Naive thymus-derived CD4-positive, alpha-beta T cell (primary cell): ENCODE results near the gene PRDX4. TPM values are rescaled to one million over a fixed set of nuclear protein-coding genes. Genes with fewer than 3 reads are reported as not detected.
A peak's percentile ranks its signal among the peaks of the same experiment; 100 is the strongest.
"Not testable (repeated sequence)": the region's sequence is repeated elsewhere in the genome, so short reads cannot be mapped to it uniquely, and the experiment has no call there.

ENCODE experiments used
- ATAC-seq: fragments of 150-1000 bp; cut with Tn5 transposase; 2 replicates; pipeline ENCODE4 v1.10.0; 2021; ENCODE audit warnings: mild to moderate bottlenecking, moderate library complexity
- CTCF ChIA-PET: fragments of 350-600 bp; sonication (Branson Sonifier 250); formaldehyde crosslinking; loops from one replicate; lab custom pipeline; 2021; ENCODE audit warnings: antibody characterized with exemption; lab: Charles Lee
- POLR2A ChIA-PET: fragments of 350-600 bp; sonication (Branson Sonifier 250); formaldehyde crosslinking; loops from one replicate; lab custom pipeline; 2021; ENCODE audit warnings: antibody characterized with exemption, inconsistent platforms; lab: Charles Lee
- DNase-seq, 9 donors: peaks; one replicate each; pipeline versions ENCODE4 v3.0.0 to v3.0.0-alpha.2; 2020 to 2022; ENCODE audit warnings: mixed read lengths in 1 of 9
- H3K27ac ChIP-seq: one replicate; pipeline ENCODE4 v1.7.0; 2013; ENCODE audit warnings: mild to moderate bottlenecking, low read depth, low read length, moderate library complexity
- H3K27me3 ChIP-seq, 2 donors: one replicate each; pipeline ENCODE4 v1.7.0; 2013; ENCODE audit warnings: low read length in 2 of 2, mild to moderate bottlenecking in 2 of 2, moderate library complexity in 2 of 2; ENCODE audit not compliant: control insufficient read depth in 2 of 2, insufficient read depth in 2 of 2
- H3K36me3 ChIP-seq, 3 experiments: 1 replicate in 2 of 3; 2 replicates in 1 of 3; pipeline ENCODE4 v1.7.0; 2013; ENCODE audit warnings: low read length in 3 of 3, mild to moderate bottlenecking in 3 of 3, moderate library complexity in 1 of 3; ENCODE audit not compliant: insufficient read depth in 3 of 3, control insufficient read depth in 2 of 3
- H3K4me1 ChIP-seq, 2 donors: one replicate each; pipeline ENCODE4 v1.7.0; 2013; ENCODE audit warnings: low read length in 2 of 2, mild to moderate bottlenecking in 2 of 2, moderate library complexity in 1 of 2; ENCODE audit not compliant: control insufficient read depth in 2 of 2, insufficient read depth in 2 of 2
- H3K4me3 ChIP-seq: 2 replicates; pipeline ENCODE4 v1.7.0; 2013; ENCODE audit warnings: mild to moderate bottlenecking, low read length
- H3K9me3 ChIP-seq, 3 experiments: 1 replicate in 2 of 3; 2 replicates in 1 of 3; pipeline ENCODE4 v1.7.0; 2013; ENCODE audit warnings: low read length in 3 of 3; ENCODE audit not compliant: control insufficient read depth in 2 of 3
- H3K27ac Mint-ChIP-seq, 9 donors: one replicate each; pipeline ENCODE4 v1.8.0; 2020 to 2022; ENCODE audit warnings: mixed read lengths in 9 of 9, mild to moderate bottlenecking in 8 of 9, moderate library complexity in 5 of 9, inconsistent platforms in 2 of 9
- H3K27me3 Mint-ChIP-seq, 5 donors: one replicate each; pipeline ENCODE4 v1.8.0; 2021 to 2022; ENCODE audit warnings: mixed read lengths in 5 of 5, mild to moderate bottlenecking in 1 of 5
- H3K36me3 Mint-ChIP-seq, 5 donors: one replicate each; pipeline ENCODE4 v1.8.0; 2020 to 2022; ENCODE audit warnings: mixed read lengths in 5 of 5, mild to moderate bottlenecking in 3 of 5, inconsistent platforms in 1 of 5
- H3K4me1 Mint-ChIP-seq, 7 donors: one replicate each; pipeline ENCODE4 v1.8.0; 2020 to 2022; ENCODE audit warnings: mixed read lengths in 7 of 7, mild to moderate bottlenecking in 3 of 7, inconsistent platforms in 1 of 7
- H3K4me3 Mint-ChIP-seq, 10 donors: one replicate each; pipeline ENCODE4 v1.8.0; 2020 to 2022; ENCODE audit warnings: mild to moderate bottlenecking in 10 of 10, mixed read lengths in 10 of 10, moderate library complexity in 6 of 10, inconsistent platforms in 2 of 10
- H3K9me3 Mint-ChIP-seq, 11 donors: one replicate each; pipeline ENCODE4 v1.8.0; 2020 to 2022; ENCODE audit warnings: mixed read lengths in 11 of 11, mild to moderate bottlenecking in 4 of 11, inconsistent platforms in 1 of 11, moderate library complexity in 1 of 11
- intact Hi-C, 2 donors: fragments of 100-400 bp; cut with micrococcal nuclease; formaldehyde crosslinking; loops; one replicate each; pipeline ENCODE4 v1.15.1; 2023
- polyA plus RNA-seq, 2 donors: library from polyadenylated mRNA; unstranded; fragments of 300-500 nt; fragmentation: Illumina TruSeq; gene quantifications; one replicate each; pipeline ENCODE4 v1.2.3, GENCODE V29; 2021
- total RNA-seq, 6 experiments: library from RNA in 5 of 6; stranded (reverse) in 5 of 6; gene quantifications; 1 replicate in 5 of 6; 2 replicates in 1 of 6; pipeline ENCODE4 v1.2.3 and lab custom pipeline; 2021 to 2026

Gene PRDX4
- total and polyA plus RNA-seq, 7 experiments from 2014 or later = 8.0 to 43.9 (median 14.8) TPM

- intact Hi-C loops = loop anchor here in 1 of 2 donors (10.0 kb wide), 1 partner anchor 245 kb away; the partner anchor contains the start of genes APOO and CXorf58
- not testable (repeated sequence) for H3K27ac ChIP-seq
Measured at GRCh38 chrX:23660083-23660765, 7.1 kb upstream of the PRDX4 start.

GRCh38 chrX:23660766-23661132, 6.5 kb upstream of the PRDX4 start:
- no peaks in the 10 kb centered on the region for H3K27me3 Mint-ChIP-seq
- H3K27ac Mint-ChIP-seq = peak overlapping the region in 2 of 9 donors; percentile 18 to 73
- H3K4me1 ChIP-seq = peaks cover 5 to 10% of the 10 kb centered on the region in 2 donors
- no peak overlapping the region for H3K27ac ChIP-seq
- H3K4me3 Mint-ChIP-seq = no peak overlapping the region
- POLR2A ChIA-PET = interaction anchor here (0.5 kb wide), 1 partner anchor 28 kb away, joined by 3 read pairs; no protein-coding TSS in a partner anchor
- no peak overlapping the region for H3K4me3 ChIP-seq
- intact Hi-C loops = loop anchor here in 1 of 2 donors (10.0 kb wide), 1 partner anchor 244 kb away; the partner anchor contains the start of genes APOO and CXorf58
- no peaks in the 10 kb centered on the region for H3K27me3 ChIP-seq
- CTCF ChIA-PET = no interaction called here
- H3K36me3 Mint-ChIP-seq = no peaks in the 10 kb centered on the region
- no peak for DNase-seq
- no peaks in the 10 kb centered on the region for H3K9me3 ChIP-seq
- H3K36me3 ChIP-seq = no peaks in the 10 kb centered on the region
- H3K4me1 Mint-ChIP-seq = peaks cover 2 to 29% (median 22%) of the 10 kb centered on the region in 7 donors
- no peak for ATAC-seq
- H3K9me3 Mint-ChIP-seq = no peaks in the 10 kb centered on the region

More at GRCh38 chrX:23660083-23660765, 7.1 kb upstream of the PRDX4 start:
- H3K9me3 ChIP-seq, H3K9me3 Mint-ChIP-seq, H3K36me3 ChIP-seq, H3K36me3 Mint-ChIP-seq, H3K27me3 ChIP-seq, DNase-seq, ATAC-seq, CTCF ChIA-PET, H3K4me3 ChIP-seq, POLR2A ChIA-PET, H3K4me3 Mint-ChIP-seq, H3K27me3 Mint-ChIP-seq: not testable (repeated sequence)
- H3K27ac Mint-ChIP-seq = peak overlapping the region in 1 of 9 donors; percentile 55
- H3K4me1 Mint-ChIP-seq = peaks cover 2 to 28% (median 22%) of the 10 kb centered on the region in 7 donors
- H3K4me1 ChIP-seq = peaks cover 5 to 10% of the 10 kb centered on the region in 2 donors

- Mint-ChIP-seq H3K27me3 (no peaks in the 10 kb centered on the region), H3K4me1 (peaks cover 7 to 35% (median 27%) of the 10 kb centered on the region in 7 donors), H3K9me3 (no peaks in the 10 kb centered on the region), H3K36me3 (peaks cover 0 to 3% (median 0%) of the 10 kb centered on the region in 5 donors), H3K27ac (peak overlapping the region in 3 of 9 donors; percentile 5 to 91 (median 85)), H3K4me3 (peak overlapping the region in 2 of 10 donors; percentile 19 to 50)
- Histone ChIP-seq H3K9me3 (no peaks in the 10 kb centered on the region), H3K4me1 (peaks cover 5 to 11% of the 10 kb centered on the region in 2 donors), H3K27ac (no peak overlapping the region), H3K27me3 (no peaks in the 10 kb centered on the region), H3K4me3 (no peak overlapping the region), H3K36me3 (no peaks in the 10 kb centered on the region)
- intact Hi-C loops = loop anchor here in 1 of 2 donors (1.0 to 10.0 kb wide), 2 partner anchors 243 to 393 kb away; partner anchors contain the start of genes APOO, CXorf58 and EIF2S3
- CTCF ChIA-PET = no interaction called here
- POLR2A ChIA-PET = no interaction called here
- DNase-seq = no peak
- no peak for ATAC-seq
Measured at GRCh38 chrX:23661671-23662070, 5.6 kb upstream of the PRDX4 start.

- H3K4me1 Mint-ChIP-seq = peaks cover 7 to 36% (median 28%) of the 10 kb centered on the region in 7 donors
- no peaks in the 10 kb centered on the region for H3K36me3 ChIP-seq
- no peak overlapping the region for H3K27ac ChIP-seq
- peak; percentile 72 for ATAC-seq
- peak overlapping the region in 8 of 10 donors; percentile 6 to 66 (median 43) for H3K4me3 Mint-ChIP-seq
- no peak overlapping the region for H3K4me3 ChIP-seq
- H3K9me3 ChIP-seq = no peaks in the 10 kb centered on the region
- H3K9me3 Mint-ChIP-seq = no peaks in the 10 kb centered on the region
- peak in 7 of 9 donors; percentile 9 to 48 (median 12) for DNase-seq
- H3K36me3 Mint-ChIP-seq = peaks cover 0 to 3% (median 0%) of the 10 kb centered on the region in 5 donors
- ChIA-PET POLR2A (no interaction called here), CTCF (no interaction called here)
- no peaks in the 10 kb centered on the region for H3K27me3 Mint-ChIP-seq
- H3K27me3 ChIP-seq = no peaks in the 10 kb centered on the region
- intact Hi-C loops = loop anchor here in 1 of 2 donors (1.0 to 10.0 kb wide), 2 partner anchors 243 to 392 kb away; partner anchors contain the start of genes APOO, CXorf58 and EIF2S3
- H3K4me1 ChIP-seq = peaks cover 5 to 15% of the 10 kb centered on the region in 2 donors
- H3K27ac Mint-ChIP-seq = peak overlapping the region; percentile 49 to 91 (median 76)
Measured at GRCh38 chrX:23662187-23662586, 5.1 kb upstream of the PRDX4 start.

- no peaks in the 10 kb centered on the region for H3K27me3 Mint-ChIP-seq
- no peak overlapping the region for H3K4me3 ChIP-seq
- ChIA-PET CTCF (no interaction called here), POLR2A (no interaction called here)
- no peaks in the 10 kb centered on the region for H3K36me3 ChIP-seq
- no peaks in the 10 kb centered on the region for H3K27me3 ChIP-seq
- H3K36me3 Mint-ChIP-seq = peaks cover 0 to 3% (median 0%) of the 10 kb centered on the region in 5 donors
- H3K4me1 Mint-ChIP-seq = peaks cover 7 to 37% (median 29%) of the 10 kb centered on the region in 7 donors
- intact Hi-C loops = loop anchor here in 1 of 2 donors (1.0 to 10.0 kb wide), 2 partner anchors 242 to 391 kb away; partner anchors contain the start of genes APOO, CXorf58 and EIF2S3
- H3K4me1 ChIP-seq = peaks cover 5 to 15% of the 10 kb centered on the region in 2 donors
- no peaks in the 10 kb centered on the region for H3K9me3 ChIP-seq
- H3K9me3 Mint-ChIP-seq = no peaks in the 10 kb centered on the region
- H3K27ac ChIP-seq = peak overlapping the region; percentile 12
- peak overlapping the region in 4 of 10 donors; percentile 34 to 54 (median 44) for H3K4me3 Mint-ChIP-seq
- no peak for ATAC-seq
- DNase-seq = no peak
- peak overlapping the region in 7 of 9 donors; percentile 49 to 91 (median 75) for H3K27ac Mint-ChIP-seq
Measured at GRCh38 chrX:23662853-23663252, 4.4 kb upstream of the PRDX4 start.

- H3K4me3 ChIP-seq = no peak overlapping the region
- peak overlapping the region in 3 of 9 donors; percentile 22 to 52 (median 47) for H3K27ac Mint-ChIP-seq
- H3K27me3 Mint-ChIP-seq = no peaks in the 10 kb centered on the region
- peaks cover 0 to 4% (median 0%) of the 10 kb centered on the region in 5 donors for H3K36me3 Mint-ChIP-seq
- no peaks in the 10 kb centered on the region for H3K36me3 ChIP-seq
- ATAC-seq (no peak), DNase-seq (no peak)
- ChIA-PET POLR2A (no interaction called here), CTCF (no interaction called here)
- H3K27ac ChIP-seq = no peak overlapping the region
- peaks cover 11 to 19% of the 10 kb centered on the region in 2 donors for H3K4me1 ChIP-seq
- H3K27me3 ChIP-seq = no peaks in the 10 kb centered on the region
- no peaks in the 10 kb centered on the region for H3K9me3 Mint-ChIP-seq
- intact Hi-C loops = loop anchor here in 1 of 2 donors (10.0 kb wide), 1 partner anchor 240 kb away; the partner anchor contains the start of genes APOO and CXorf58
- H3K9me3 ChIP-seq = no peaks in the 10 kb centered on the region
- H3K4me3 Mint-ChIP-seq = no peak overlapping the region
- peaks cover 9 to 43% (median 37%) of the 10 kb centered on the region in 7 donors for H3K4me1 Mint-ChIP-seq
Measured at GRCh38 chrX:23664496-23664895, 2.8 kb upstream of the PRDX4 start.
